Right atrium auricular region (tissue), 2 donors: ENCODE measurements around the gene PLEK2. TPM values are rescaled to one million over a fixed set of nuclear protein-coding genes. Genes with fewer than 3 reads are reported as not detected.
A peak's percentile ranks its signal among the peaks of the same experiment; 100 is the strongest.
"Not testable (repeated sequence)": the region's sequence is repeated elsewhere in the genome, so short reads cannot be mapped to it uniquely, and the experiment has no call there.

ENCODE experiments used
- DNase-seq: peaks from one replicate; pipeline ENCODE4 v3.0.0-alpha.2; 2019; ENCODE audit warnings: low spot score
- H3K27ac ChIP-seq, 2 donors: fragments of 200-600 bp; sonication (generic); 1 replicate in 1 of 2; 2 replicates in 1 of 2; pipeline ENCODE4 v1.5.1; 2016 to 2019
- H3K27me3 ChIP-seq, 2 donors: fragments of 200-600 bp; sonication (generic); one replicate each; pipeline versions ENCODE4 v1.5.1 to v1.6.0; 2017 to 2019
- H3K36me3 ChIP-seq: fragments of 200-600 bp; sonication (generic); one replicate; pipeline ENCODE4 v1.5.1; 2016
- H3K4me1 ChIP-seq, 2 donors: fragments of 200-600 bp; sonication (generic); one replicate each; pipeline versions ENCODE4 v1.5.1 to v1.6.0; 2017 to 2019
- H3K4me3 ChIP-seq, 2 donors: fragments of 200-600 bp; sonication (generic); 1 replicate in 1 of 2; 2 replicates in 1 of 2; pipeline ENCODE4 v1.5.1; 2017 to 2019; ENCODE audit warnings: mild to moderate bottlenecking in 1 of 2, moderate library complexity in 1 of 2
- H3K9me3 ChIP-seq, 2 donors: fragments of 200-600 bp; sonication (generic); one replicate each; pipeline ENCODE4 v1.5.1; 2019
- CTCF ChIP-seq, 2 donors: fragments of 200-600 bp; sonication (generic); IDR thresholded peaks; one replicate each; pipeline ENCODE4 v1.5.1; 2019; ENCODE audit warnings: antibody characterized with exemption in 2 of 2
- total RNA-seq, 2 donors: library from RNA; depleted of rRNA; stranded (reverse); fragments of >200 nt; gene quantifications; one replicate each; pipeline ENCODE4 v1.1.0, GENCODE V29; 2016

Gene PLEK2
- total RNA-seq, 2 donors from 2014 or later: 1.1 to 2.1 TPM

- H3K27me3 ChIP-seq: no peaks in the 10 kb centered on the region
- no peaks in the 10 kb centered on the region for H3K36me3 ChIP-seq
- DNase-seq: no peak
- peak overlapping the region in 1 of 2 donors; percentile 31 for H3K27ac ChIP-seq
- no peak for TF ChIP-seq CTCF (IDR thresholded peaks at IDR 0.05)
- H3K4me3 ChIP-seq: no peak overlapping the region
- H3K4me1 ChIP-seq: peaks cover 0 to 7% of the 10 kb centered on the region in 2 donors
- no peaks in the 10 kb centered on the region for H3K9me3 ChIP-seq
Measured at GRCh38 chr14:67453575-67454300, 41.8 kb upstream of the PLEK2 start.

DNA sequence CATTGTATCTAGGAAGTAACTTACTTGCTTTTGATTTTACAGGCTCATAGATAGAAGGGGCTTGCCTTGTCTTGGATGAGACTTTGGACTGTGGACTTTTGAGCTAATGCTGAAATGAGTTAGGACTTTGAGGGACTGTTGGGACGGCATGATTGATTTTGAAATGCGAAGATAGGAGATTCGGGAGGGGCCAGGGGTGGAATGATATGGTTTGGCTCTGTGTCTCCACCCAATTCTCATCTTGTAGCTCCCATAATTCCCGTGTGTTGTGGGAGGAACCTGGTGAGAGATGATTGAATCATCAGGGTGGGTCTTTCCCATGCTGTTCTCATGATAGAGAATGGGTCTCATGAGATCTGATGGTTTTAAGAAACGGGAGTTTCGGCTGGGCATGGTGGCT is 39.7 kb upstream of the PLEK2 start:
- DNase-seq, H3K9me3 ChIP-seq, H3K4me3 ChIP-seq, H3K27me3 ChIP-seq, H3K27ac ChIP-seq, H3K36me3 ChIP-seq: not testable (repeated sequence)
- peaks cover 0 to 11% of the 10 kb centered on the region in 2 donors for H3K4me1 ChIP-seq

- no peak for DNase-seq
- no peaks in the 10 kb centered on the region for H3K27me3 ChIP-seq
- H3K36me3 ChIP-seq: no peaks in the 10 kb centered on the region
- no peak overlapping the region for H3K4me3 ChIP-seq
- peaks cover 0 to 12% of the 10 kb centered on the region in 2 donors for H3K4me1 ChIP-seq
- H3K27ac ChIP-seq: no peak overlapping the region
- no peaks in the 10 kb centered on the region for H3K9me3 ChIP-seq
- no peak for TF ChIP-seq CTCF (IDR thresholded peaks at IDR 0.05)
Measured at GRCh38 chr14:67449096-67449495, 37.1 kb upstream of the PLEK2 start.

- H3K27ac ChIP-seq: peak overlapping the region; percentile 70
- DNase-seq: no peak
- TF ChIP-seq CTCF (IDR thresholded peaks at IDR 0.05): no peak
- no peaks in the 10 kb centered on the region for H3K27me3 ChIP-seq
- H3K4me1 ChIP-seq: peaks cover 0 to 7% of the 10 kb centered on the region in 2 donors
- no peaks in the 10 kb centered on the region for H3K9me3 ChIP-seq
- no peak overlapping the region for H3K4me3 ChIP-seq
- no peaks in the 10 kb centered on the region for H3K36me3 ChIP-seq
Measured at GRCh38 chr14:67447033-67447381, 35.0 kb upstream of the PLEK2 start.

GRCh38 chr14:67446371-67447032 is 34.5 kb upstream of the PLEK2 start:
- H3K27ac ChIP-seq: peak overlapping the region; percentile 70
- DNase-seq: no peak
- no peaks in the 10 kb centered on the region for H3K9me3 ChIP-seq
- no peak overlapping the region for H3K4me3 ChIP-seq
- no peak for TF ChIP-seq CTCF (IDR thresholded peaks at IDR 0.05)
- H3K36me3 ChIP-seq: no peaks in the 10 kb centered on the region
- no peaks in the 10 kb centered on the region for H3K27me3 ChIP-seq
- H3K4me1 ChIP-seq: peaks cover 0 to 7% of the 10 kb centered on the region in 2 donors

DNA sequence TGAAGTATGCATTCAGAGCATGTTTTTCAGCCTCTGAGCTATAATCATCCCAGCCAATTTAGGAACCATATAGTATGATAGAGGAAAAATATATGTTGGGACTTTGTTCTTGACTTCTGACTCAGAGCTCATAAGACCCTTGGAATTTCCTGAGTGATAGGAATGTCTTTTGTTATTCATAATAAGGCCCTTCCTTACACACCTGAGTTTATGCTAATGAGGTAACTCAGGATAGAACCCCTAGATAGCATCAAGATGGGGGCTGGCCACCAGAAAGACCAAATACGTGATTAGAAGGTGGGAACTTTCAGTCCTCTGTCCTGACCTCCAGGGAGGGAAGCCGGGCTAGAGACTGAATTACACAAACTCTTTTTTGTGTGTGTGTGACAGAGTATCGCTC is 32.4 kb upstream of the PLEK2 start:
- Histone ChIP-seq H3K9me3 (no peaks in the 10 kb centered on the region), H3K27me3 (no peaks in the 10 kb centered on the region), H3K27ac (no peak overlapping the region), H3K4me3 (no peak overlapping the region), H3K36me3 (no peaks in the 10 kb centered on the region), H3K4me1 (peaks cover 0 to 7% of the 10 kb centered on the region in 2 donors)
- TF ChIP-seq CTCF (IDR thresholded peaks at IDR 0.05): no peak
- DNase-seq: no peak
